RWPE1 (cell line): Measurements from ENCODE around the gene CTNNA2.

Source experiments
- CTCF ChIA-PET: fragments of 350-600 bp; sonication (Branson Sonifier 250); formaldehyde crosslinking; extraction: SDS; loops from one replicate; lab custom pipeline; 2021; lab: Yijun Ruan, JAX
- POLR2A ChIA-PET: fragments of 400-600 bp; formaldehyde crosslinking; extraction: SDS; loops from one replicate; lab custom pipeline; 2020; ENCODE audit warnings: antibody characterized with exemption; ENCODE audit not compliant: low non-redundant PET; lab: Yijun Ruan, JAX
- DNase-seq: peaks from one replicate; pipeline ENCODE4 v3.0.0; 2012; ENCODE audit warnings: low spot score
- H3K27ac ChIP-seq: fragments of 450-650 bp; 2 replicates; pipeline ENCODE4 v1.5.1; 2017
- CTCF ChIP-seq: fragments of 450-650 bp; conservative IDR thresholded peaks from 2 replicates; pipeline ENCODE4 v1.5.1; 2017; ENCODE audit warnings: low read depth, mild to moderate bottlenecking

The CTNNA2 gene

GRCh38 chr2:80548469-80548868 lies 1035.6 kb downstream of the CTNNA2 start:
- DNase-seq, result peak; percentile 51
- POLR2A ChIA-PET, result no interaction called here
- CTCF ChIA-PET, result no interaction called here
- H3K27ac ChIP-seq, result no peak overlapping the region
- no peak for TF ChIP-seq CTCF

- CTCF ChIA-PET, result no interaction called here
- no peak for TF ChIP-seq CTCF
- DNase-seq, result no peak
- H3K27ac ChIP-seq, result no peak overlapping the region
- POLR2A ChIA-PET, result no interaction called here
Observed at GRCh38 chr2:80549901-80550300, 1037.0 kb downstream of the CTNNA2 start.

GRCh38 chr2:80560326-80560725 lies 1047.5 kb downstream of the CTNNA2 start:
- POLR2A ChIA-PET, result no interaction called here
- TF ChIP-seq CTCF, result no peak
- CTCF ChIA-PET, result no interaction called here
- H3K27ac ChIP-seq, result no peak overlapping the region
- DNase-seq, result no peak

GRCh38 chr2:80568011-80568410 lies 1055.2 kb downstream of the CTNNA2 start:
- ChIA-PET CTCF (no interaction called here), POLR2A (no interaction called here)
- H3K27ac ChIP-seq, result no peak overlapping the region
- DNase-seq, result no peak
- TF ChIP-seq CTCF, result no peak

GRCh38 chr2:80573167-80573566 lies 1060.3 kb downstream of the CTNNA2 start:
- ChIA-PET POLR2A (no interaction called here), CTCF (no interaction called here)
- no peak for DNase-seq
- TF ChIP-seq CTCF, result no peak
- H3K27ac ChIP-seq, result no peak overlapping the region

- no peak for TF ChIP-seq CTCF
- POLR2A ChIA-PET, result no interaction called here
- CTCF ChIA-PET, result interaction anchor here (0.5 to 0.6 kb wide), 2 partner anchors 75 to 141 kb away, joined by 3 to 4 read pairs; no protein-coding TSS in a partner anchor
- no peak for DNase-seq
- no peak overlapping the region for H3K27ac ChIP-seq
Observed at GRCh38 chr2:80573950-80574349, 1061.1 kb downstream of the CTNNA2 start.

GRCh38 chr2:80579756-80580155 lies 1066.9 kb downstream of the CTNNA2 start:
- POLR2A ChIA-PET, result no interaction called here
- no peak overlapping the region for H3K27ac ChIP-seq
- no peak for DNase-seq
- TF ChIP-seq CTCF, result no peak
- CTCF ChIA-PET, result no interaction called here
